Ishikawa (cell line): ENCODE data around the gene HCFC1.

Experiments
- CEBPB ChIP-seq: IDR thresholded peaks from 2 replicates; pipeline ENCODE4 v1.6.1; 2012
- CREB1 ChIP-seq: IDR thresholded peaks from 2 replicates; pipeline ENCODE4 v1.6.1; 2012; ENCODE audit warnings: low read depth
- EGR1 ChIP-seq: IDR thresholded peaks from 2 replicates; pipeline ENCODE4 v1.6.1; 2012
- EP300 ChIP-seq: IDR thresholded peaks from 2 replicates; pipeline ENCODE4 v1.6.1; 2012; ENCODE audit warnings: borderline replicate concordance
- FOXM1 ChIP-seq: IDR thresholded peaks from 2 replicates; pipeline ENCODE4 v1.6.1; 2012; ENCODE audit warnings: low read depth, borderline replicate concordance
- NFIC ChIP-seq: IDR thresholded peaks from 2 replicates; pipeline ENCODE4 v1.6.1; 2012
- RAD21 ChIP-seq: IDR thresholded peaks from 2 replicates; pipeline ENCODE4 v1.6.1; 2012; ENCODE audit warnings: low read depth
- REST ChIP-seq: IDR thresholded peaks from 2 replicates; pipeline ENCODE4 v1.6.1; 2012; ENCODE audit warnings: low read depth, mild to moderate bottlenecking
- TAF1 ChIP-seq: IDR thresholded peaks from 2 replicates; pipeline ENCODE4 v1.6.1; 2012; ENCODE audit warnings: low read depth, mild to moderate bottlenecking
- TCF12 ChIP-seq: IDR thresholded peaks from 2 replicates; pipeline ENCODE4 v1.6.1; 2012; ENCODE audit warnings: low read depth
- TEAD4 ChIP-seq: IDR thresholded peaks from 2 replicates; pipeline ENCODE4 v1.6.1; 2012
- USF1 ChIP-seq: IDR thresholded peaks from 2 replicates; pipeline ENCODE4 v1.6.1; 2012
- YY1 ChIP-seq: IDR thresholded peaks from 2 replicates; pipeline ENCODE4 v1.6.1; 2012; ENCODE audit warnings: low read depth
- ZBTB7A ChIP-seq: IDR thresholded peaks from 2 replicates; pipeline ENCODE4 v1.6.1; 2012; ENCODE audit warnings: low read depth
- TF ChIP-seq, protein P1 (sequence below): IDR thresholded peaks from 2 replicates; pipeline ENCODE4 v1.6.1; 2012

The HCFC1 gene

DNA sequence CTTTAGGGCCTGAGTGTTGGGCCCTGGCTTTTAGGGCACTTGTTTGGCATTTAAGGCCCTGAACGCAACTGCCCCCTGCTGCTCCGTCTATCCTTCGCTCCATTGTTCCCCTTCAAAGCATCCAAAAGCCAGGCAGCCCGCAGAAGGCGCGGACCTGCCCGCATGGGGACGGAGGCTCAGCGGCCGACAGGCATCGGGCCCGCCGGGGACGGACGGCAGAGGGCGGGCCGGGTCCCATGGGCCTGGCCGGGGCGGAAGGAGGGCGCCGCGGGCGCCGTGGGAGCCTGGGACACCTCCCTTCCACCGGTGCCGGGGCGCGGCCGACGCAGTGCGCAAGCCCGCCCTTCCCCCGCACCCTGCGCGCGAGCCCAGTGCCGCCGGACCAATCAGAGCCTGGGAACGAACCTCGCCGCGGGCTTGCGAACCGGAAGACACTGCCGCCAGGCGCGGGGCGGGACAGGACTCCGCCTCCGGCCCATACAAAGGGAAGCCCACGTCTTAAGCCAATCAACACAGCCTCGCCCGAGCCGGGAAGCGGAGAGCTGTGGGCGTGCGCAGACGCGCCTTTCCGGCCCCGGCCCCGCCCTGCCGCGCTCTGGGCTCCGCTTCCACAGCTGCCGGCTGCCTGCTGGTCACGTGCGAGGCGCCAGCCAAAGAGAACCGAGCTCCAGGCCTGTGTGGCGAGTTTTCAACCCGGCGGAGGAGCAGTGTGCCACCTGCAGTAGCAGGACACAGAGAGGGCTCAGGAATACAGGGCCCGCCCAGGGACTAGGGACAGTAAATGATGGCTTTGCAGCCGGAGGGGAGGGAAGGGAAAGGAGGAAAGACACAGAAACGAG is 43.5 kb downstream of the HCFC1 start:
- TF ChIP-seq ZBTB7A (no peak), YY1 (no peak), EGR1 (no peak), TCF12 (peak; percentile 46), CREB1 (no peak), REST (no peak), RAD21 (peak; percentile 8; the same call in 1 of the 2 replicates), NFIC (no peak), TEAD4 (no peak), CEBPB (no peak), EP300 (peak; percentile 18; the same call in 1 of the 2 replicates), TAF1 (no peak), USF1 (peak; percentile 94), FOXM1 (no peak)
- TF ChIP-seq, protein P1, sequence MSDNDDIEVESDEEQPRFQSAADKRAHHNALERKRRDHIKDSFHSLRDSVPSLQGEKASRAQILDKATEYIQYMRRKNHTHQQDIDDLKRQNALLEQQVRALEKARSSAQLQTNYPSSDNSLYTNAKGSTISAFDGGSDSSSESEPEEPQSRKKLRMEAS = peak; percentile 60; the same call in 1 of the 2 replicates

GRCh38 chrX:153927672-153927921 is 44.0 kb downstream of the HCFC1 start:
- TF ChIP-seq USF1 = no peak
- no peak for TF ChIP-seq EGR1
- TF ChIP-seq TEAD4 = no peak

DNA sequence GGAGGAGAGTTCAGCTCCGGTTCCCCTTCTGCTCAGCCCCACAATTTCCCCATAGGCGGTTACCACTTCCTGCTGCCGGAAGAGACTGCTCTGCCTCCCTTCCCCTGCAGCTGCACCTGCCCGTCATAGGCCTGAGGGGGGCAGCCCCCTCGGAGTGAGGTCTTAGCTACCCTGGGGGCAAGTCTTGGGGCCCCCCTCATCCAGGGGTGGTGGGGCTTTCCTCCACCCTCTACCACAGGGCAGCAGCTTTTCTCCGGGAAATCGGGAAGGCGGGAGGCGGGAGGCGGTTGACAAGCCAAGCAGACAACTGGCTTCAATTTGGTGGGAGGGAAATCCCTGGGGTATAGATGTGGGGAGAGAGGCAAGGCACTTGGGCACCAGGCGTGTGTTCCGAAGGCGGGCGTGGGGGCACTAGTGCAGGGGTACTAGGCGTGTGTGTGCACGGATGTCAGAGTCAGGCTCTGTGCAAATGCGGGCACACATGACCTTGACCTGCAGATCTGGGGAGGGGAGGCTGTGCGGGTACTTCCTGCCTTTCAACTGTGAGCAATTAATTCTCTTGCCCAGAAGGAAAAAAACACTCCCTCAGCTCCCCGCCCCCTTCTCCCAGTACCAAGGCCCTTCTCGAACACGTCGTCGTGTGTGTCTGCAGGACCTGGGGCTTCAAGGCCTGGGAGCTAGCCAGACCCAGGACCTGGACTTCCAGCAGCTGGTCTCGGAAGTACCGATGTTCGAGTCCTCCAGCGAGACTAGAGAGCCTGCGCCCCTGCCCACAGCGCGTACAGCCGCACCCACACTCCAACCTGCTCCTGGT is 44.6 kb downstream of the HCFC1 start:
- TF ChIP-seq REST (no peak), CREB1 (no peak), USF1 (no peak), TAF1 (no peak), CEBPB (no peak), RAD21 (no peak), TEAD4 (no peak), TCF12 (no peak), YY1 (no peak), FOXM1 (no peak), EP300 (no peak), EGR1 (no peak), NFIC (no peak), ZBTB7A (no peak)
- TF ChIP-seq, protein P1 = no peak

DNA sequence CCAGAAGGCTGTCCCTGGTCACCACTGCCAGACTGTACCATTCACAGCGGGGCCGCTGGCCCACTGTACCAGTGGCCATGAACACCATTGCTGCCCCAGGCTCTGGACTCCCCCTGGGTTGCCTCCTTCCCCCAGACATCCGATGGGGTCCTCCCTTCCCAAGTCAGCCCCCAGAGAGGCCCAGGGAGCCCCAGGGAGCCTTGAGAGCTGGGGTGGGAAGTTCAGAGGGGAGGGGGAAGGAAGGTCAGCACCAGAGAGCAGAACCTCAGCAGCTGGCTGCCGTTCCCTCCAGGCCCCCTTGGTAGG is 45.1 kb downstream of the HCFC1 start:
- no peak for TF ChIP-seq REST
- no peak for TF ChIP-seq USF1
- no peak for TF ChIP-seq YY1
- TF ChIP-seq TCF12 = no peak
- no peak for TF ChIP-seq CREB1
- TF ChIP-seq CEBPB = no peak
- TF ChIP-seq EP300 = no peak
- TF ChIP-seq EGR1 = no peak
- TF ChIP-seq, protein P1 = no peak
